Measurements from ENCODE around the gene GUCA1C.

GUCA1C gene

GRCh38 chr3:108909799-108910198, 43.9 kb downstream of the GUCA1C start:
- Histone ChIP-seq H2AFZ (ENCODE audit: low read length) (no peak overlapping the region), H3K4ac (ENCODE audit: low read length) (no peak overlapping the region), H3K36me3 (replicated peaks in 1 of 2; ENCODE audit: control insufficient read depth in 2 of 2, insufficient read depth in 2 of 2, low read length in 2 of 2) (no peaks in the 10 kb centered on the region), H4K8ac (ENCODE audit: low read depth, low read length) (no peak overlapping the region), H3K9me3 (replicated peaks in 1 of 2; ENCODE audit: control insufficient read depth in 2 of 2, insufficient read depth in 1 of 2, low read depth in 1 of 2, low read length in 2 of 2) (no peaks in the 10 kb centered on the region), H3K4me2 (ENCODE audit: insufficient read depth, low read length, poor library complexity, severe bottlenecking) (no peak overlapping the region), H3K23ac (ENCODE audit: low read depth, low read length, poor library complexity) (no peak overlapping the region), H2BK12ac (ENCODE audit: low read length) (no peak overlapping the region), H3K14ac (ENCODE audit: low read length) (no peak overlapping the region), H3K4me3 (ENCODE audit: low read length in 2 of 2) (no peak overlapping the region), H3K27ac (replicated peaks; ENCODE audit: low read length) (no peak overlapping the region), H2AK5ac (ENCODE audit: low read depth, low read length) (no peak overlapping the region), H3K9ac (ENCODE audit: low read depth, low read length, poor library complexity) (no peak overlapping the region), H3K27me3 (ENCODE audit: control insufficient read depth in 3 of 3, insufficient read depth in 3 of 3, low read depth in 1 of 3, low read length in 3 of 3) (peaks cover 0 to 4% (median 0%) of the 10 kb centered on the region in 3 experiments), H3K4me1 (ENCODE audit: control insufficient read depth in 2 of 2, insufficient read depth in 1 of 2, low read depth in 1 of 2, low read length in 2 of 2) (no peaks in the 10 kb centered on the region), H2BK15ac (ENCODE audit: low read length) (no peak overlapping the region), H2BK5ac (ENCODE audit: low read length) (no peak overlapping the region), H4K91ac (ENCODE audit: low read depth, low read length, poor library complexity) (no peak overlapping the region), H3K79me1 (ENCODE audit: low read depth, low read length) (no peaks in the 10 kb centered on the region), H2BK120ac (ENCODE audit: low read depth, low read length) (no peak overlapping the region), H3K18ac (ENCODE audit: low read length) (no peak overlapping the region)
- no CpG with 5 or more reads among the region's 5 CpGs for WGBS, 2 donors (ENCODE audit: extremely low coverage in 2 of 2, insufficient read length in 2 of 2, insufficient replicate concordance in 1 of 2)
- no peak for DNase-seq (ENCODE audit: low spot score)

- Histone ChIP-seq H3K4ac (ENCODE audit: low read length) (no peak overlapping the region), H3K18ac (ENCODE audit: low read length) (no peak overlapping the region), H4K91ac (ENCODE audit: low read depth, low read length, poor library complexity) (no peak overlapping the region), H2AFZ (ENCODE audit: low read length) (no peak overlapping the region), H3K79me1 (ENCODE audit: low read depth, low read length) (peaks cover 2% of the 10 kb centered on the region), H3K9ac (ENCODE audit: low read depth, low read length, poor library complexity) (no peak overlapping the region), H2BK120ac (ENCODE audit: low read depth, low read length) (no peak overlapping the region), H3K23ac (ENCODE audit: low read depth, low read length, poor library complexity) (no peak overlapping the region), H3K27ac (replicated peaks; ENCODE audit: low read length) (no peak overlapping the region), H3K14ac (ENCODE audit: low read length) (no peak overlapping the region), H3K9me3 (replicated peaks in 1 of 2; ENCODE audit: control insufficient read depth in 2 of 2, insufficient read depth in 1 of 2, low read depth in 1 of 2, low read length in 2 of 2) (no peaks in the 10 kb centered on the region), H2BK15ac (ENCODE audit: low read length) (no peak overlapping the region), H4K8ac (ENCODE audit: low read depth, low read length) (no peak overlapping the region), H2AK5ac (ENCODE audit: low read depth, low read length) (no peak overlapping the region), H3K36me3 (replicated peaks in 1 of 2; ENCODE audit: control insufficient read depth in 2 of 2, insufficient read depth in 2 of 2, low read length in 2 of 2) (no peaks in the 10 kb centered on the region), H3K4me3 (ENCODE audit: low read length in 2 of 2) (no peak overlapping the region), H2BK12ac (ENCODE audit: low read length) (no peak overlapping the region), H3K4me1 (ENCODE audit: control insufficient read depth in 2 of 2, insufficient read depth in 1 of 2, low read depth in 1 of 2, low read length in 2 of 2) (no peaks in the 10 kb centered on the region), H2BK5ac (ENCODE audit: low read length) (no peak overlapping the region), H3K4me2 (ENCODE audit: insufficient read depth, low read length, poor library complexity, severe bottlenecking) (no peak overlapping the region), H3K27me3 (ENCODE audit: control insufficient read depth in 3 of 3, insufficient read depth in 3 of 3, low read depth in 1 of 3, low read length in 3 of 3) (peaks cover 0 to 4% (median 0%) of the 10 kb centered on the region in 3 experiments)
- no CpG with 5 or more reads among the region's 1 CpG for WGBS, 2 donors (ENCODE audit: extremely low coverage in 2 of 2, insufficient read length in 2 of 2, insufficient replicate concordance in 1 of 2)
- no peak for DNase-seq (ENCODE audit: low spot score)
Measured at GRCh38 chr3:108907194-108907593, 46.5 kb downstream of the GUCA1C start.

- H3K18ac ChIP-seq (ENCODE audit: low read length): no peak overlapping the region
- no CpG with 5 or more reads among the region's 3 CpGs for WGBS, 2 donors (ENCODE audit: extremely low coverage in 2 of 2, insufficient read length in 2 of 2, insufficient replicate concordance in 1 of 2)
Measured at GRCh38 chr3:108899530-108899929, 54.1 kb downstream of the GUCA1C start.

GRCh38 chr3:108897883-108898282, 55.8 kb downstream of the GUCA1C start:
- Histone ChIP-seq H2BK12ac (ENCODE audit: low read length) (no peak overlapping the region), H4K91ac (ENCODE audit: low read depth, low read length, poor library complexity) (no peak overlapping the region), H3K36me3 (replicated peaks in 1 of 2; ENCODE audit: control insufficient read depth in 2 of 2, insufficient read depth in 2 of 2, low read length in 2 of 2) (no peaks in the 10 kb centered on the region), H2AK5ac (ENCODE audit: low read depth, low read length) (no peak overlapping the region), H3K23ac (ENCODE audit: low read depth, low read length, poor library complexity) (no peak overlapping the region), H3K27me3 (ENCODE audit: control insufficient read depth in 3 of 3, insufficient read depth in 3 of 3, low read depth in 1 of 3, low read length in 3 of 3) (no peaks in the 10 kb centered on the region), H3K4me1 (ENCODE audit: control insufficient read depth in 2 of 2, insufficient read depth in 1 of 2, low read depth in 1 of 2, low read length in 2 of 2) (no peaks in the 10 kb centered on the region), H2AFZ (ENCODE audit: low read length) (no peak overlapping the region), H2BK120ac (ENCODE audit: low read depth, low read length) (no peak overlapping the region), H3K4ac (ENCODE audit: low read length) (no peak overlapping the region), H3K4me2 (ENCODE audit: insufficient read depth, low read length, poor library complexity, severe bottlenecking) (no peak overlapping the region), H3K14ac (ENCODE audit: low read length) (no peak overlapping the region), H3K79me1 (ENCODE audit: low read depth, low read length) (no peaks in the 10 kb centered on the region), H3K4me3 (ENCODE audit: low read length in 2 of 2) (no peak overlapping the region), H3K27ac (replicated peaks; ENCODE audit: low read length) (no peak overlapping the region), H4K8ac (ENCODE audit: low read depth, low read length) (no peak overlapping the region), H2BK15ac (ENCODE audit: low read length) (no peak overlapping the region), H3K9me3 (replicated peaks in 1 of 2; ENCODE audit: control insufficient read depth in 2 of 2, insufficient read depth in 1 of 2, low read depth in 1 of 2, low read length in 2 of 2) (no peaks in the 10 kb centered on the region), H3K18ac (ENCODE audit: low read length) (no peak overlapping the region), H3K9ac (ENCODE audit: low read depth, low read length, poor library complexity) (no peak overlapping the region), H2BK5ac (ENCODE audit: low read length) (no peak overlapping the region)
- WGBS, 2 donors (ENCODE audit: extremely low coverage in 2 of 2, insufficient read length in 2 of 2, insufficient replicate concordance in 1 of 2): no CpG with 5 or more reads among the region's 3 CpGs
- no peak for DNase-seq (ENCODE audit: low spot score)

More at GRCh38 chr3:108899530-108899929, 54.1 kb downstream of the GUCA1C start:
- H2BK120ac ChIP-seq (ENCODE audit: low read depth, low read length): no peak overlapping the region
- no peak overlapping the region for H3K4ac ChIP-seq (ENCODE audit: low read length)
- no peak overlapping the region for H2BK12ac ChIP-seq (ENCODE audit: low read length)
- no peaks in the 10 kb centered on the region for H3K79me1 ChIP-seq (ENCODE audit: low read depth, low read length)
- no peak overlapping the region for H3K14ac ChIP-seq (ENCODE audit: low read length)
- H3K36me3 ChIP-seq (replicated peaks in 1 of 2; ENCODE audit: control insufficient read depth in 2 of 2, insufficient read depth in 2 of 2, low read length in 2 of 2): no peaks in the 10 kb centered on the region
- H2BK5ac ChIP-seq (ENCODE audit: low read length): no peak overlapping the region
- H3K27ac ChIP-seq (replicated peaks; ENCODE audit: low read length): no peak overlapping the region
- H2BK15ac ChIP-seq (ENCODE audit: low read length): no peak overlapping the region
- no peak overlapping the region for H4K8ac ChIP-seq (ENCODE audit: low read depth, low read length)
- no peak overlapping the region for H4K91ac ChIP-seq (ENCODE audit: low read depth, low read length, poor library complexity)
- no peak for DNase-seq (ENCODE audit: low spot score)
- H3K9ac ChIP-seq (ENCODE audit: low read depth, low read length, poor library complexity): no peak overlapping the region
- H3K9me3 ChIP-seq (replicated peaks in 1 of 2; ENCODE audit: control insufficient read depth in 2 of 2, insufficient read depth in 1 of 2, low read depth in 1 of 2, low read length in 2 of 2): no peaks in the 10 kb centered on the region
- H2AK5ac ChIP-seq (ENCODE audit: low read depth, low read length): no peak overlapping the region
- H3K4me1 ChIP-seq (ENCODE audit: control insufficient read depth in 2 of 2, insufficient read depth in 1 of 2, low read depth in 1 of 2, low read length in 2 of 2): no peaks in the 10 kb centered on the region
- no peaks in the 10 kb centered on the region for H3K27me3 ChIP-seq (ENCODE audit: control insufficient read depth in 3 of 3, insufficient read depth in 3 of 3, low read depth in 1 of 3, low read length in 3 of 3)
- H3K4me3 ChIP-seq (ENCODE audit: low read length in 2 of 2): no peak overlapping the region
- H3K4me2 ChIP-seq (ENCODE audit: insufficient read depth, low read length, poor library complexity, severe bottlenecking): no peak overlapping the region
- no peak overlapping the region for H3K23ac ChIP-seq (ENCODE audit: low read depth, low read length, poor library complexity)
- no peak overlapping the region for H2AFZ ChIP-seq (ENCODE audit: low read length)
